Measurements from ENCODE around the gene FRAS1.

The FRAS1 gene

DNA sequence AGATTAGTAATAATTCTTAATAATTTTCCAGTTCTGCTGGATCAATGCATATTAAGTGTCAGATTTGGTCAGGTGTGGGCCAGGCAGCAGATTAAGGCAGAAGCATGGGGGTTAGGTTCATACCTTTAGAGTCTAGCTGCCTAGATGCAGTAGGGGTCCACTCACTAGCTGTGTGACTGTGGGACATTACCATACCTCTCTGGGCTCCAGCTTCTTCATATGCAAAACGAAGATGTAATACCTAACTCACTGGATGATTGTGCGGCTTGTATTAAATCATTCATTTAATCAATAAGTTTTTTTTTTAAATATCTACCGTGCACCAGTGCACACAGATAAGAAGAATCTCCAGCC lies 495.9 kb downstream of the FRAS1 start:
- no peak for DNase-seq (ENCODE audit: low read depth)
- H3K4me3 ChIP-seq (ENCODE audit: low read depth, low read length) = no peak overlapping the region
- no peak for TF ChIP-seq CTCF (conservative IDR thresholded peaks at IDR 0.05; ENCODE audit: low read depth, low read length)

- DNase-seq (ENCODE audit: low read depth) = no peak
- H3K4me3 ChIP-seq (ENCODE audit: low read depth, low read length) = no peak overlapping the region
- TF ChIP-seq CTCF (conservative IDR thresholded peaks at IDR 0.05; ENCODE audit: low read depth, low read length) = no peak
Observed at GRCh38 chr4:78553529-78554060, 496.5 kb downstream of the FRAS1 start.

- TF ChIP-seq CTCF (conservative IDR thresholded peaks at IDR 0.05; ENCODE audit: low read depth, low read length) = no peak
- H3K4me3 ChIP-seq (ENCODE audit: low read depth, low read length) = no peak overlapping the region
- no peak for DNase-seq (ENCODE audit: low read depth)
Observed at GRCh38 chr4:78556665-78557064, 499.5 kb downstream of the FRAS1 start.

DNA sequence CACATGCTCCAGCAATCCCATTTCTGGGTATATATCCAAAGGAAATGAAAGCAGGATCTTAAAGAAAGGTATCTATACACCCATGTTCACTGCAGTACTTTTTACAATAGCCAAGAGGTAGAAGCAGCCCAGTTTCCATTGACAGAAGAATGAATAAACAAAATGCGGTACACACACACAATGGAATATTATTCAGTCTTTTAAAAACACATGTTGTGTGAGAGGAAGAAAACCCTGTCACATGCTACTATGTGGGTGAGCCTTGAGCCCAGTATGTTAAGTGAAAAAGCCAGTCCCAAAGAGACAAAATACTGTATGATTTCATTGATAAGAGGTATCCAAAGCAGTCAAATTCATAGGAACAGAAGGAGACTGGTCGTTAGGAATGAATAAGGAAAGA lies 500.7 kb downstream of the FRAS1 start:
- no peak overlapping the region for H3K4me3 ChIP-seq (ENCODE audit: low read depth, low read length)
- no peak for DNase-seq (ENCODE audit: low read depth)
- TF ChIP-seq CTCF (conservative IDR thresholded peaks at IDR 0.05; ENCODE audit: low read depth, low read length) = no peak

GRCh38 chr4:78558410-78558809 lies 501.3 kb downstream of the FRAS1 start:
- no peak overlapping the region for H3K4me3 ChIP-seq (ENCODE audit: low read depth, low read length)
- DNase-seq (ENCODE audit: low read depth) = no peak
- no peak for TF ChIP-seq CTCF (conservative IDR thresholded peaks at IDR 0.05; ENCODE audit: low read depth, low read length)

DNA sequence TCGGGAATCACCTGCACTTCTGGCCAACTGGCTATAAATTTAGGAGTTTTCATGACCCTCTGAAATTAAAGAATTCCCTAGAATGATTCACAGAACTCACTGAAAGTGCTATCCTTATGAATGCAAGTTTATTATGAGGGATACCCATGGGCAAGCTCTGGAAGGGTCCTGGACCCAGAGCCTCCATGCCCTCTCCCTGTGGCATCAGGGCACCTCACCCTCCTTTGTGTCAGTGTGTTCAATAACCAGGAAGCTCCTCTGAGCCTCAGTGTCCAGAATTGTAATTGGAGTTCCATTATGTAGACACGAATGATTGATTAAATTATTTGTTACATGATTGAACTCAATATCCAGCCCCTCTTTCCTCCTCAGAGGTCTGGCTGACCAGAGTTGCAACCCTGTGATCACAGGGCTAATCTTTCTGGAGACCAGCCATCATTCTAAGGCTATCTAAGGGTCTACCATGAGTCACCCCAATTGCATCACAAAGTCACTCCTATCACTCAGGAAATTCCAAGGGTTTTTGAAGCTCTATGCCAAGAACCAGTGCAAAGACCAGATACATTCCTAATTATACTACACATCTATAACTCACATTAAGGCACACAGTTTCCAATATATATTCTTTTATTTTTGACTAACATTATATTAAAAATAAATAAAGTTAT lies 503.3 kb downstream of the FRAS1 start:
- no peak for TF ChIP-seq CTCF (conservative IDR thresholded peaks at IDR 0.05; ENCODE audit: low read depth, low read length)
- H3K4me3 ChIP-seq (ENCODE audit: low read depth, low read length) = no peak overlapping the region
- DNase-seq (ENCODE audit: low read depth) = peak; percentile 84

DNA sequence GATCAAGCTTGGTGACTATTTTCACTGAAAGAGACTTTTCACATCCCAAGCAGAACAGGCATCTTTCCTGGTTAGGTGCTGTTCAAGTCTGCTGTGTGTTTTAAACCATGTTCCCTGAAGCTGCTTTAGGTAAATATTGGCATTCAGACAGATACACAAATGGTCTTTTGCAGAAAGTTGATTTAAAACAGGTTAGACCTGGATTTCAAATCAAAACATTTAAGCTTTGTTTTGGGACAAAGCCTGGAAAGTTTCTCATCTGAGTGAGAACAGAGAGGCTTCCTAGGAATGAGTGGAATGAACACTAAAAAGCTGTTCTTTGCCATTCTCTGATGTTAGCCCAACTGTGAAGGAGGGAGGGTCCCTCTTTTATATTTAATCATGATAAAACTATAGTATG lies 504.6 kb downstream of the FRAS1 start:
- no peak for TF ChIP-seq CTCF (conservative IDR thresholded peaks at IDR 0.05; ENCODE audit: low read depth, low read length)
- no peak overlapping the region for H3K4me3 ChIP-seq (ENCODE audit: low read depth, low read length)
- DNase-seq (ENCODE audit: low read depth) = peak; percentile 48

Data from choroid plexus epithelial cell (primary cell).